GM12878 (cell line): Measurements from ENCODE around the gene CLDN6. TPM values are rescaled to one million over a fixed set of nuclear protein-coding genes. Genes with fewer than 3 reads are reported as not detected.

Experiments
- BACH1 ChIP-seq: fragments of 450-650 bp; IDR thresholded peaks from 2 replicates; pipeline ENCODE4 v1.6.1; 2017; ENCODE audit warnings: mild to moderate bottlenecking, borderline replicate concordance
- BRCA1 ChIP-seq: IDR thresholded peaks from 2 replicates; pipeline ENCODE4 v1.6.1; 2011; ENCODE audit warnings: low read depth, low read length, improper control_type of control experiment
- CHD2 ChIP-seq: IDR thresholded peaks from 2 replicates; pipeline ENCODE4 v1.6.1; 2011; ENCODE audit warnings: low read depth, low read length, improper control_type of control experiment, borderline replicate concordance
- DPF2 ChIP-seq: fragments of 450-650 bp; IDR thresholded peaks from 2 replicates; pipeline ENCODE4 v1.6.1; 2017; ENCODE audit warnings: mild to moderate bottlenecking
- GATAD2B ChIP-seq: fragments of 450-650 bp; conservative IDR thresholded peaks from 2 replicates; pipeline ENCODE4 v1.6.1; 2017; ENCODE audit warnings: low read depth, mild to moderate bottlenecking, moderate library complexity
- HDAC2 ChIP-seq: fragments of 200-600 bp; sonication (generic); IDR thresholded peaks from 2 replicates; pipeline ENCODE4 v1.6.1; 2017
- HDAC6 ChIP-seq: fragments of 200-600 bp; sonication (generic); IDR thresholded peaks from one replicate; pipeline ENCODE4 v1.8.0; 2017; ENCODE audit warnings: antibody characterized with exemption; ENCODE audit not compliant: unreplicated experiment
- JUND ChIP-seq: IDR thresholded peaks from 2 replicates; pipeline ENCODE4 v1.6.1; 2012; ENCODE audit warnings: low read depth, mild to moderate bottlenecking, low read length, improper control_type of control experiment, moderate library complexity
- LARP7 ChIP-seq: fragments of 450-650 bp; IDR thresholded peaks from 2 replicates; pipeline ENCODE4 v1.6.1; 2017; ENCODE audit warnings: mild to moderate bottlenecking
- MYC ChIP-seq: IDR thresholded peaks from 2 replicates; pipeline ENCODE4 v1.6.1; 2011; ENCODE audit warnings: mild to moderate bottlenecking, low read length, moderate library complexity, inconsistent platforms; ENCODE audit not compliant: insufficient read depth, insufficient replicate concordance, insufficient read length, severe bottlenecking
- NFYA ChIP-seq: IDR thresholded peaks from 2 replicates; pipeline ENCODE4 v1.6.1; 2011; ENCODE audit warnings: low read depth, mild to moderate bottlenecking, low read length, improper control_type of control experiment, borderline replicate concordance
- NFYB ChIP-seq: IDR thresholded peaks from 2 replicates; pipeline ENCODE4 v1.6.1; 2011; ENCODE audit warnings: low read depth, mild to moderate bottlenecking, low read length, improper control_type of control experiment, moderate library complexity; ENCODE audit not compliant: insufficient read depth
- PAX5 ChIP-seq: IDR thresholded peaks from 2 replicates; pipeline ENCODE4 v1.6.1; 2011; ENCODE audit warnings: low read depth, low read length, borderline replicate concordance
- POU2F2 ChIP-seq: IDR thresholded peaks from 3 replicates; pipeline ENCODE4 v1.6.1; 2011; ENCODE audit warnings: low read depth, mild to moderate bottlenecking, low read length, borderline replicate concordance
- RBBP5 ChIP-seq: fragments of 200-600 bp; sonication (generic); conservative IDR thresholded peaks from 2 replicates; pipeline ENCODE4 v1.6.1; 2016
- SIX5 ChIP-seq: IDR thresholded peaks from 2 replicates; pipeline ENCODE4 v1.6.1; 2011; ENCODE audit warnings: mild to moderate bottlenecking, low read depth, low read length, moderate library complexity; ENCODE audit not compliant: severe bottlenecking
- TCF7 ChIP-seq: IDR thresholded peaks from 2 replicates; pipeline ENCODE4 v1.6.1; 2014; ENCODE audit warnings: antibody characterized with exemption, borderline replicate concordance
- YY1 ChIP-seq: IDR thresholded peaks from 2 replicates; pipeline ENCODE4 v1.6.1; 2011; ENCODE audit warnings: low read depth, mild to moderate bottlenecking, low read length
- ZBED1 ChIP-seq: IDR thresholded peaks from 2 replicates; pipeline ENCODE4 v1.6.1; 2016; ENCODE audit warnings: borderline replicate concordance
- ZNF24 ChIP-seq: fragments of 450-650 bp; IDR thresholded peaks from 2 replicates; pipeline ENCODE4 v1.6.1; 2017; ENCODE audit warnings: antibody characterized with exemption, mild to moderate bottlenecking
- polyA plus RNA-seq, 11 experiments: library from polyadenylated mRNA; depleted of rRNA in 4 of 11; unstranded in 6 of 11; stranded (reverse) in 5 of 11; fragments of >200 nt; fragmentation: Nextera tagmentation in 4 of 11; fragmentation: Illumina TruSeq in 1 of 11; extraction: Ambion mirVana in 4 of 11; extraction: Trizol in 1 of 11; gene quantifications; 1 replicate in 1 of 11; 2 replicates in 10 of 11; pipeline versions ENCODE4 v1.2.1 to v1.2.3, GENCODE V29; 2011 to 2016; ENCODE audit warnings: inconsistent platforms in 2 of 11, missing spikeins in 2 of 11, low read depth in 1 of 11
- total RNA-seq, 4 experiments: library from RNA; depleted of rRNA in 3 of 4; stranded (reverse); fragments of >200 nt in 3 of 4; fragmentation: Illumina TruSeq in 1 of 4; extraction: Trizol in 1 of 4; gene quantifications; 2 replicates each; pipeline versions ENCODE4 v1.2.1 to v1.2.3, GENCODE V29; 2013 to 2021
- TF ChIP-seq, protein P1 (sequence below): fragments of 450-650 bp; IDR thresholded peaks from 2 replicates; pipeline ENCODE4 v1.6.1; 2016; ENCODE audit warnings: mild to moderate bottlenecking
- TF ChIP-seq, protein P2 (sequence below): fragments of 450-650 bp; IDR thresholded peaks from 2 replicates; pipeline ENCODE4 v1.6.1; 2014; ENCODE audit warnings: mild to moderate bottlenecking
- TF ChIP-seq, protein P3 (sequence below): fragments of 450-650 bp; formaldehyde crosslinking; IDR thresholded peaks from 2 replicates; pipeline ENCODE4 v1.5.0; 2022; ENCODE audit warnings: mild to moderate bottlenecking, missing genetic modification characterization
- TF ChIP-seq, protein P4 (sequence below): IDR thresholded peaks from 2 replicates; pipeline ENCODE4 v1.6.1; 2011; ENCODE audit warnings: low read depth, mild to moderate bottlenecking, low read length, moderate library complexity, borderline replicate concordance; ENCODE audit errors: extremely low read depth

The CLDN6 gene
- total and polyA plus RNA-seq, 10 of the 15 experiments (the other 5 are each of a cell fraction or from before 2014, with no cell fraction given): 0.15 to 0.26 (median 0.23) TPM; not detected in 7

DNA sequence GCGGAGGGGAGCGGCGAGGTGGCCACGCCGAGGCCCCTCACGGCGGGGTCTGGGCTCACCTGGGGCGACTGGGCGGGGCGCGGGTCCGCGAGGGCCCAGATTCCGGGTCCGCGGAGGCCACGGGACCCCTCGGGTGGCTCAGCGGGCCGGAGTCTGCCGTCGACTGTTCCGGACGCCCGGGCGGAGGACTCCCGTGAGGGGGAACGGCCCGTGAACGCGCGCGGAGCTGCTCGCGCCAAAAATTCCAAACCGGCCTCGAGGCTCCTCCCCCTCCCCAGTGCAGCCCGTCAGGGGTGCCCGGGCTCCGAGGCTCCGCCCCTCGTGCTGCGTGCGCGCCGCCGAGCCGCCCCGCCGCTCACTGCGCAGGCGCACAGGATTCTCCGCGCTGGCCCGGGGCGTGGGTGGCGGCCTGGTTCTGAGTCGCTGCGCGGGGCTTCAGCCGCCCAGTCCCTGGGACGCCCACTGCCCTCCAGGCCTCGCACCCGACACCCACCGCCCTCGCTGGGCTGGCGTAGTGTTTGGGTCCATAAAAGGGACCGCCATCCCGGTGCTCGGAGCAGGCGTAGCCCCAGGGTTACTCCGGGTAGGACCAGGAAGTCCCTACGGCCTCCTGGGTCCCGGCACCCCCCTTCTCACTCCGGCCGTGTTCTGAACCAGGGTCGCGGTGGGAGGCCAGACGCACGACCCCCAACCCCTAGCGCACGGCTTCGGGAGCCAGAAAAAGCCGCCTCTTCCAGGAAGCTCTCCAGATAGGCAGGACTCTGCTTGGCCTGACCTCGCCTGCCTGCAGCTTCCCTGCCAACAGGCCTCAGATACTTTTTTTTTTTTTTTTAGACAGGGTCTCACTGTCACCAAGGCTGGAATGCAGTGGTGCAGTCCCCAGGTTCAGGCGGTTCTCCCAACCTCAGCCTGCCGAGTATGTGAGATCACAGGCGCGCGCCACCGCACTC lies 37.5 kb downstream of the CLDN6 start, which contains the start of gene PKMYT1 (continued):
- TF ChIP-seq ZNF24 (no peak), HDAC2 (no peak), BRCA1 (no peak), BACH1 (peak; percentile 77), ZBED1 (no peak), NFYA (no peak), NFYB (peak; percentile 51; the same call in 1 of the 2 replicates), HDAC6 (no peak), DPF2 (peak; percentile 67; the same call in 1 of the 2 replicates), PAX5 (peak; percentile 40; the same call in 1 of the 2 replicates), CHD2 (no peak), JUND (no peak), RBBP5 (no peak), TCF7 (no peak), YY1 (peak; percentile 11; the same call in 1 of the 2 replicates), SIX5 (no peak), MYC (no peak), LARP7 (peak; percentile 93), GATAD2B (peak; percentile 92), POU2F2 (peak; percentile 52; the same call in 1 of the 3 replicates)
- TF ChIP-seq, protein P1, sequence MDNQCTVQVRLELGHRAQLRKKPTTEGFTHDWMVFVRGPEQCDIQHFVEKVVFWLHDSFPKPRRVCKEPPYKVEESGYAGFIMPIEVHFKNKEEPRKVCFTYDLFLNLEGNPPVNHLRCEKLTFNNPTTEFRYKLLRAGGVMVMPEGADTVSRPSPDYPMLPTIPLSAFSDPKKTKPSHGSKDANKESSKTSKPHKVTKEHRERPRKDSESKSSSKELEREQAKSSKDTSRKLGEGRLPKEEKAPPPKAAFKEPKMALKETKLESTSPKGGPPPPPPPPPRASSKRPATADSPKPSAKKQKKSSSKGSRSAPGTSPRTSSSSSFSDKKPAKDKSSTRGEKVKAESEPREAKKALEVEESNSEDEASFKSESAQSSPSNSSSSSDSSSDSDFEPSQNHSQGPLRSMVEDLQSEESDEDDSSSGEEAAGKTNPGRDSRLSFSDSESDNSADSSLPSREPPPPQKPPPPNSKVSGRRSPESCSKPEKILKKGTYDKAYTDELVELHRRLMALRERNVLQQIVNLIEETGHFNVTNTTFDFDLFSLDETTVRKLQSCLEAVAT: peak; percentile 94
- TF ChIP-seq, protein P2, sequence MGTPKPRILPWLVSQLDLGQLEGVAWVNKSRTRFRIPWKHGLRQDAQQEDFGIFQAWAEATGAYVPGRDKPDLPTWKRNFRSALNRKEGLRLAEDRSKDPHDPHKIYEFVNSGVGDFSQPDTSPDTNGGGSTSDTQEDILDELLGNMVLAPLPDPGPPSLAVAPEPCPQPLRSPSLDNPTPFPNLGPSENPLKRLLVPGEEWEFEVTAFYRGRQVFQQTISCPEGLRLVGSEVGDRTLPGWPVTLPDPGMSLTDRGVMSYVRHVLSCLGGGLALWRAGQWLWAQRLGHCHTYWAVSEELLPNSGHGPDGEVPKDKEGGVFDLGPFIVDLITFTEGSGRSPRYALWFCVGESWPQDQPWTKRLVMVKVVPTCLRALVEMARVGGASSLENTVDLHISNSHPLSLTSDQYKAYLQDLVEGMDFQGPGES: no peak
- TF ChIP-seq, protein P3, sequence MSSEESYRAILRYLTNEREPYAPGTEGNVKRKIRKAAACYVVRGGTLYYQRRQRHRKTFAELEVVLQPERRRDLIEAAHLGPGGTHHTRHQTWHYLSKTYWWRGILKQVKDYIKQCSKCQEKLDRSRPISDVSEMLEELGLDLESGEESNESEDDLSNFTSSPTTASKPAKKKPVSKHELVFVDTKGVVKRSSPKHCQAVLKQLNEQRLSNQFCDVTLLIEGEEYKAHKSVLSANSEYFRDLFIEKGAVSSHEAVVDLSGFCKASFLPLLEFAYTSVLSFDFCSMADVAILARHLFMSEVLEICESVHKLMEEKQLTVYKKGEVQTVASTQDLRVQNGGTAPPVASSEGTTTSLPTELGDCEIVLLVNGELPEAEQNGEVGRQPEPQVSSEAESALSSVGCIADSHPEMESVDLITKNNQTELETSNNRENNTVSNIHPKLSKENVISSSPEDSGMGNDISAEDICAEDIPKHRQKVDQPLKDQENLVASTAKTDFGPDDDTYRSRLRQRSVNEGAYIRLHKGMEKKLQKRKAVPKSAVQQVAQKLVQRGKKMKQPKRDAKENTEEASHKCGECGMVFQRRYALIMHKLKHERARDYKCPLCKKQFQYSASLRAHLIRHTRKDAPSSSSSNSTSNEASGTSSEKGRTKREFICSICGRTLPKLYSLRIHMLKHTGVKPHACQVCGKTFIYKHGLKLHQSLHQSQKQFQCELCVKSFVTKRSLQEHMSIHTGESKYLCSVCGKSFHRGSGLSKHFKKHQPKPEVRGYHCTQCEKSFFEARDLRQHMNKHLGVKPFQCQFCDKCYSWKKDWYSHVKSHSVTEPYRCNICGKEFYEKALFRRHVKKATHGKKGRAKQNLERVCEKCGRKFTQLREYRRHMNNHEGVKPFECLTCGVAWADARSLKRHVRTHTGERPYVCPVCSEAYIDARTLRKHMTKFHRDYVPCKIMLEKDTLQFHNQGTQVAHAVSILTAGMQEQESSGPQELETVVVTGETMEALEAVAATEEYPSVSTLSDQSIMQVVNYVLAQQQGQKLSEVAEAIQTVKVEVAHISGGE (CRISPR knock-in tag): no peak
- TF ChIP-seq, protein P4, sequence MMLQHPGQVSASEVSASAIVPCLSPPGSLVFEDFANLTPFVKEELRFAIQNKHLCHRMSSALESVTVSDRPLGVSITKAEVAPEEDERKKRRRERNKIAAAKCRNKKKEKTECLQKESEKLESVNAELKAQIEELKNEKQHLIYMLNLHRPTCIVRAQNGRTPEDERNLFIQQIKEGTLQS: no peak
